ENCODE results near the gene MTHFD2L.

DNA sequence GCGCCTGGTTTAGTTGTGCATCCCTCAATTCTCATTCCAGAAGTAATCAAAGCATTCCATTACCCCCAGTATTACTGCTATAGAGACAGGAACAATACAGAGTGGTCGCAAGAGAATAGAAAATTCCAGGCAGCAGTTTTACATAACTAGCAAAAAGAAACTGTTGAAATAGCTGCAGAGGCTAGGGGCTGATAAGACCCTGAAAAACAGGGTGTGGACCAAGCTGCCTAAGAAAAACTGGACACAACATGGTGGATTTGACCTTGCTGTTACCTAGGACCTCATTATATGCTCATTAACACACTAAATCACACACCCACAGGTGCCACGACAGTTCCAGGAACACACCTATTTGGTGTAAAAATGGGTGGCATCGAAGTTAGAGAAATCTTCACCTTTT, 165.7 kb downstream of the MTHFD2L start:
- TF ChIP-seq, protein P1, sequence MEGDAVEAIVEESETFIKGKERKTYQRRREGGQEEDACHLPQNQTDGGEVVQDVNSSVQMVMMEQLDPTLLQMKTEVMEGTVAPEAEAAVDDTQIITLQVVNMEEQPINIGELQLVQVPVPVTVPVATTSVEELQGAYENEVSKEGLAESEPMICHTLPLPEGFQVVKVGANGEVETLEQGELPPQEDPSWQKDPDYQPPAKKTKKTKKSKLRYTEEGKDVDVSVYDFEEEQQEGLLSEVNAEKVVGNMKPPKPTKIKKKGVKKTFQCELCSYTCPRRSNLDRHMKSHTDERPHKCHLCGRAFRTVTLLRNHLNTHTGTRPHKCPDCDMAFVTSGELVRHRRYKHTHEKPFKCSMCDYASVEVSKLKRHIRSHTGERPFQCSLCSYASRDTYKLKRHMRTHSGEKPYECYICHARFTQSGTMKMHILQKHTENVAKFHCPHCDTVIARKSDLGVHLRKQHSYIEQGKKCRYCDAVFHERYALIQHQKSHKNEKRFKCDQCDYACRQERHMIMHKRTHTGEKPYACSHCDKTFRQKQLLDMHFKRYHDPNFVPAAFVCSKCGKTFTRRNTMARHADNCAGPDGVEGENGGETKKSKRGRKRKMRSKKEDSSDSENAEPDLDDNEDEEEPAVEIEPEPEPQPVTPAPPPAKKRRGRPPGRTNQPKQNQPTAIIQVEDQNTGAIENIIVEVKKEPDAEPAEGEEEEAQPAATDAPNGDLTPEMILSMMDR (conservative IDR thresholded peaks at IDR 0.05), result no peak
- no peak for TF ChIP-seq EZH2 (IDR thresholded peaks at IDR 0.05; ENCODE audit: low read depth)
